Measurements from ENCODE around the gene RALBP1.

DNA sequence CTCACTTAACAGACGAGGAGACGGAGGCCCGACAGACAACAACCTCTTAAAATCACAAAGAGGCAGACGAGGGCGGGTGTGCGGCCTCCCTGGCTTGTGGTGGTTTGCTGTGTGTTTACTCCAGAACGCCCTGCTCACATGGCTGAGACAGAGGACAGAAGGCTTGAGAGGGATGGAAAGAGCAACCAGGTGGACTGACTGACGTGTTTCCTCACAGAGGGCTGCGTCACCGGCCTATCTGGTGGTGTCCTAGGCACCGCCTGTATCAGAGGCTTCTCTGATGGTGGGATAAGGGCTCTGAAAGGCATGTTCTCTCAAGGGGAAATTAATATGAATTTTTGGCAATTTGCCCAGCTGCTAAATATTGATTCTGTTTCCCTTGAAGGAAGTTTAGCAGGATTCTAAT is 47.0 kb upstream of the RALBP1 start:
- TF ChIP-seq, protein P1, sequence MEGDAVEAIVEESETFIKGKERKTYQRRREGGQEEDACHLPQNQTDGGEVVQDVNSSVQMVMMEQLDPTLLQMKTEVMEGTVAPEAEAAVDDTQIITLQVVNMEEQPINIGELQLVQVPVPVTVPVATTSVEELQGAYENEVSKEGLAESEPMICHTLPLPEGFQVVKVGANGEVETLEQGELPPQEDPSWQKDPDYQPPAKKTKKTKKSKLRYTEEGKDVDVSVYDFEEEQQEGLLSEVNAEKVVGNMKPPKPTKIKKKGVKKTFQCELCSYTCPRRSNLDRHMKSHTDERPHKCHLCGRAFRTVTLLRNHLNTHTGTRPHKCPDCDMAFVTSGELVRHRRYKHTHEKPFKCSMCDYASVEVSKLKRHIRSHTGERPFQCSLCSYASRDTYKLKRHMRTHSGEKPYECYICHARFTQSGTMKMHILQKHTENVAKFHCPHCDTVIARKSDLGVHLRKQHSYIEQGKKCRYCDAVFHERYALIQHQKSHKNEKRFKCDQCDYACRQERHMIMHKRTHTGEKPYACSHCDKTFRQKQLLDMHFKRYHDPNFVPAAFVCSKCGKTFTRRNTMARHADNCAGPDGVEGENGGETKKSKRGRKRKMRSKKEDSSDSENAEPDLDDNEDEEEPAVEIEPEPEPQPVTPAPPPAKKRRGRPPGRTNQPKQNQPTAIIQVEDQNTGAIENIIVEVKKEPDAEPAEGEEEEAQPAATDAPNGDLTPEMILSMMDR (conservative IDR thresholded peaks at IDR 0.05; ENCODE audit: low read depth, low read length) = no peak
- no peak for TF ChIP-seq POLR2A (IDR thresholded peaks at IDR 0.05; ENCODE audit: low read depth, low read length)
- no peak for TF ChIP-seq CEBPB (IDR thresholded peaks at IDR 0.05; ENCODE audit: low read depth, low read length)
